Measurements from ENCODE around the gene WDR35.

The WDR35 gene

GRCh38 chr2:19883971-19884720 lies 105.8 kb downstream of the WDR35 start:
- no peak overlapping the region for H2AFZ ChIP-seq (ENCODE audit: low read length)
- H3K79me2 ChIP-seq (ENCODE audit: low read length): no peaks in the 10 kb centered on the region
- no peaks in the 10 kb centered on the region for H3K9me3 ChIP-seq (replicated peaks; ENCODE audit: insufficient read depth, low read length)
- TF ChIP-seq EZH2 (optimal IDR thresholded peaks at IDR 0.05; ENCODE audit: low read depth, low read length) (no peak), EZH2phosphoT487 (IDR thresholded peaks at IDR 0.05; ENCODE audit: low read length) (no peak), CTCF (IDR thresholded peaks at IDR 0.05; ENCODE audit: low read length) (no peak)
- H3F3A ChIP-seq (ENCODE audit: insufficient read depth, low read length): no peaks in the 10 kb centered on the region
- no peak overlapping the region for H3K4me2 ChIP-seq (ENCODE audit: low read depth, low read length)
- H3K4me1 ChIP-seq (ENCODE audit: low read length): 0 out of 2 replicates have a peak, but pooled peaks cover 3% of the 10 kb centered on the region
- no peaks in the 10 kb centered on the region for H3K36me3 ChIP-seq (replicated peaks; ENCODE audit: insufficient read depth, low read length)
- no peak overlapping the region for H3K4me3 ChIP-seq (ENCODE audit: low read length)
- no peak for DNase-seq
- H3K9ac ChIP-seq (ENCODE audit: low read length): no peak overlapping the region
- no peaks in the 10 kb centered on the region for H3K9me2 ChIP-seq (replicated peaks; ENCODE audit: insufficient read depth, low read length)
- no peaks in the 10 kb centered on the region for H4K20me1 ChIP-seq (ENCODE audit: insufficient read depth, low read length)
- H3K27me3 ChIP-seq (replicated peaks; ENCODE audit: insufficient read depth, low read length): no peaks in the 10 kb centered on the region
- no peak overlapping the region for H3K27ac ChIP-seq (ENCODE audit: low read length)

GRCh38 chr2:19883486-19883885 lies 106.4 kb downstream of the WDR35 start:
- Histone ChIP-seq H3F3A (ENCODE audit: insufficient read depth, low read length) (no peaks in the 10 kb centered on the region), H3K4me1 (ENCODE audit: low read length) (no peaks in the 10 kb centered on the region), H3K4me2 (ENCODE audit: low read depth, low read length) (no peak overlapping the region), H3K9me3 (replicated peaks; ENCODE audit: insufficient read depth, low read length) (no peaks in the 10 kb centered on the region), H3K9ac (ENCODE audit: low read length) (no peak overlapping the region), H3K9me2 (replicated peaks; ENCODE audit: insufficient read depth, low read length) (no peaks in the 10 kb centered on the region), H3K27me3 (replicated peaks; ENCODE audit: insufficient read depth, low read length) (no peaks in the 10 kb centered on the region), H3K27ac (ENCODE audit: low read length) (no peak overlapping the region), H3K79me2 (ENCODE audit: low read length) (no peaks in the 10 kb centered on the region), H4K20me1 (ENCODE audit: insufficient read depth, low read length) (no peaks in the 10 kb centered on the region), H2AFZ (ENCODE audit: low read length) (no peak overlapping the region), H3K4me3 (ENCODE audit: low read length) (no peak overlapping the region), H3K36me3 (replicated peaks; ENCODE audit: insufficient read depth, low read length) (no peaks in the 10 kb centered on the region)
- no peak for DNase-seq
- TF ChIP-seq EZH2 (optimal IDR thresholded peaks at IDR 0.05; ENCODE audit: low read depth, low read length) (no peak), EZH2phosphoT487 (IDR thresholded peaks at IDR 0.05; ENCODE audit: low read length) (no peak), CTCF (IDR thresholded peaks at IDR 0.05; ENCODE audit: low read length) (no peak)

- Histone ChIP-seq H3K4me1 (ENCODE audit: low read length) (no peaks in the 10 kb centered on the region), H3K36me3 (replicated peaks; ENCODE audit: insufficient read depth, low read length) (no peaks in the 10 kb centered on the region), H3K27me3 (replicated peaks; ENCODE audit: insufficient read depth, low read length) (no peaks in the 10 kb centered on the region), H3K4me3 (ENCODE audit: low read length) (no peak overlapping the region), H3K79me2 (ENCODE audit: low read length) (no peaks in the 10 kb centered on the region), H3K9me2 (replicated peaks; ENCODE audit: insufficient read depth, low read length) (no peaks in the 10 kb centered on the region), H3K4me2 (ENCODE audit: low read depth, low read length) (no peak overlapping the region), H3K9me3 (replicated peaks; ENCODE audit: insufficient read depth, low read length) (no peaks in the 10 kb centered on the region), H3F3A (ENCODE audit: insufficient read depth, low read length) (no peaks in the 10 kb centered on the region), H2AFZ (ENCODE audit: low read length) (no peak overlapping the region), H3K27ac (ENCODE audit: low read length) (no peak overlapping the region), H3K9ac (ENCODE audit: low read length) (no peak overlapping the region), H4K20me1 (ENCODE audit: insufficient read depth, low read length) (no peaks in the 10 kb centered on the region)
- TF ChIP-seq EZH2 (optimal IDR thresholded peaks at IDR 0.05; ENCODE audit: low read depth, low read length): no peak
- TF ChIP-seq CTCF (IDR thresholded peaks at IDR 0.05; ENCODE audit: low read length): no peak
- no peak for TF ChIP-seq EZH2phosphoT487 (IDR thresholded peaks at IDR 0.05; ENCODE audit: low read length)
- DNase-seq: no peak
These were observed 107.6 kb downstream of the WDR35 start for GRCh38 chr2:19882286-19882685.

Data from MM.1S (cell line).